Effector memory CD4-positive, alpha-beta T cell (primary cell): ENCODE measurements around the gene DAPP1.

Experiments
- DNase-seq, 3 donors: peaks; one replicate each; pipeline ENCODE4 v3.0.0-alpha.2; 2020
- H3K27ac ChIP-seq: 2 replicates; pipeline ENCODE4 v1.7.0; 2013; ENCODE audit warnings: mild to moderate bottlenecking, low read length, moderate library complexity; ENCODE audit not compliant: insufficient read depth, poor library complexity, severe bottlenecking
- H3K27me3 ChIP-seq: replicated peaks from 2 replicates; pipeline ENCODE4 v1.7.0; 2013; ENCODE audit warnings: mild to moderate bottlenecking, low read length; ENCODE audit not compliant: insufficient read depth, control insufficient read depth, poor library complexity, severe bottlenecking
- H3K36me3 ChIP-seq: 2 replicates; pipeline ENCODE4 v1.7.0; 2013; ENCODE audit warnings: mild to moderate bottlenecking, low read length, moderate library complexity; ENCODE audit not compliant: control insufficient read depth, insufficient read depth
- H3K4me1 ChIP-seq: 2 replicates; pipeline ENCODE4 v1.7.0; 2013; ENCODE audit warnings: low read length, mild to moderate bottlenecking; ENCODE audit not compliant: control insufficient read depth, insufficient read depth, poor library complexity, severe bottlenecking
- H3K4me3 ChIP-seq: 2 replicates; pipeline ENCODE4 v1.7.0; 2013; ENCODE audit warnings: low read length, low read depth, mild to moderate bottlenecking; ENCODE audit not compliant: insufficient read depth, poor library complexity, severe bottlenecking
- H3K9me3 ChIP-seq: 2 replicates; pipeline ENCODE4 v1.7.0; 2013; ENCODE audit warnings: mild to moderate bottlenecking, low read length, moderate library complexity; ENCODE audit not compliant: control insufficient read depth

Gene DAPP1

GRCh38 chr4:99847362-99847976 lies 30.8 kb downstream of the DAPP1 start:
- Histone ChIP-seq H3K4me3 (no peak overlapping the region), H3K4me1 (no peaks in the 10 kb centered on the region), H3K27me3 (no peaks in the 10 kb centered on the region), H3K9me3 (no peaks in the 10 kb centered on the region), H3K36me3 (peaks cover 4% of the 10 kb centered on the region), H3K27ac (no peak overlapping the region)
- DNase-seq = no peak

DNA sequence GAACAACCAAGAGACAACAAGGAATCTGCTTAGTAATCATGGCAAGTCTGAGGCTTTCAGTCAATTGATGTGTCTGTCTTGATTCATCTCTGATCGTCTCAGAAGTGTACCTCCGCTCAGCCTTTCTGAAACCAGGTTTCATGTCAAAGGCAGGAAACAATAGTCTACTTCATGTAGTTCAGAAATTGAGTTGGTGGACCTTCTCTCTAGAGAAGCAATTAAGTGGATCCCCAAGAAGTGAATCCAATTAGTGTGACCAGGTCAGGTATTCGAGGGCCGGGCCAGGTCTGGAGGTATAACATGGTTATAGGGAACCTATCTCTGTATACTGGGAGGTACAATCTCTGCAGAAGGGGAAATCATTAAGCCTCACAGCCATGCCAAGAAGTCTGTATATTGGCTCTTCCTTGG lies 32.0 kb downstream of the DAPP1 start:
- DNase-seq = no peak
- Histone ChIP-seq H3K27me3 (no peaks in the 10 kb centered on the region), H3K36me3 (no peaks in the 10 kb centered on the region), H3K4me3 (no peak overlapping the region), H3K9me3 (no peaks in the 10 kb centered on the region), H3K27ac (no peak overlapping the region), H3K4me1 (no peaks in the 10 kb centered on the region)

DNA sequence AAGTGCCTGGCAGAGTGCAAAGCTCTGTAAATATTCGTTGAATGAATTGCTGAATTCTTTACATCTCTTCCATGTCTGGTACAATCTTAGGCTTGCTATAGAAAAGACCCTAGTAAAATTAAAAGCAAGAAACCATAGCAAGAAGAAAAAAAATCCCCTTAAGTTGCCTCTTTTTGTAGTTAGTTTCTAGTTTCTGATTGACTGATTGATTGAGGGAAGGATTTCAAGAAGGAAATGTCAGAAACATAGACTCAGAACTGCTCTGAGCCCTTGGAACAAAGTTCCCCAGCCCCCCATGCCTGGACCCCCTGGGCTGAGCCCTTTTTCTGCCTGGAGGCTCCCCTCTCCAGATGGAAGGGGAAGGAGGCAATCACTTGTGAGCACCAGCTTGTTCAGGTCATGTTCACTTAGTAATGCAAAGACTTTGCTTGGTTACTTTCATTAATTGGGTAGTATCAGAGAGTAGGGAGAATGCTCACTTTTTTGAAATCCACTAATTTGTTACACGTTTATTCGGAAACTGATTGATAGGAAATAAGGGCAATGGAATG lies 35.6 kb downstream of the DAPP1 start:
- Histone ChIP-seq H3K27me3 (no peaks in the 10 kb centered on the region), H3K36me3 (peaks cover 3% of the 10 kb centered on the region), H3K4me1 (no peaks in the 10 kb centered on the region), H3K27ac (no peak overlapping the region), H3K9me3 (no peaks in the 10 kb centered on the region), H3K4me3 (no peak overlapping the region)
- no peak for DNase-seq

DNA sequence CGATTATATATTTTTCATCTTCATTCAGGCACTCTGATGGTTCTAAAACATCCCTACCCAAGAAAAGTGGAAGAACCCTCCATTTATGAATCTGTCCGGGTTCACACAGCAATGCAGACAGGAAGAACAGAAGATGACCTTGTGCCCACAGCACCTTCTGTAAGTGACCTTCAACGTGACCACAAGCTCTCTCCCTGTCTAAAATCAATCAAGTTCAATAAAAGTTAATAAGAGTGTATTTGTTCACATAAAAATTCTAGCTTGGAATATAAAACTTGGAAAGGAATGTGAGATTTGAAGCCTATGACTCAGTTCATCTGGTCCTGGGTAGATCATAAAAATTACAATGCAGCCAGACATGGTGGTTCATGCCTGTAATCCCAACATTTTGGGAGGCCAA lies 36.6 kb downstream of the DAPP1 start:
- no peak for DNase-seq
- H3K27ac ChIP-seq = no peak overlapping the region
- no peak overlapping the region for H3K4me3 ChIP-seq

GRCh38 chr4:99853999-99854398 lies 37.4 kb downstream of the DAPP1 start:
- no peak for DNase-seq
- Histone ChIP-seq H3K9me3 (no peaks in the 10 kb centered on the region), H3K27ac (no peak overlapping the region)

More for the DNA sequence above, 36.6 kb downstream of the DAPP1 start:
- H3K36me3 ChIP-seq = peaks cover 3% of the 10 kb centered on the region
- no peaks in the 10 kb centered on the region for H3K27me3 ChIP-seq
- no peaks in the 10 kb centered on the region for H3K9me3 ChIP-seq
- H3K4me1 ChIP-seq = no peaks in the 10 kb centered on the region

GRCh38 chr4:99855678-99856077 lies 39.1 kb downstream of the DAPP1 start:
- H3K4me3 ChIP-seq = peak overlapping the region; percentile 7

More at GRCh38 chr4:99853999-99854398, 37.4 kb downstream of the DAPP1 start:
- no peaks in the 10 kb centered on the region for H3K27me3 ChIP-seq
- H3K4me3 ChIP-seq = no peak overlapping the region
- H3K36me3 ChIP-seq = peaks cover 3% of the 10 kb centered on the region
- no peaks in the 10 kb centered on the region for H3K4me1 ChIP-seq

GRCh38 chr4:99856166-99856565 lies 39.5 kb downstream of the DAPP1 start:
- Histone ChIP-seq H3K4me3 (no peak overlapping the region), H3K4me1 (no peaks in the 10 kb centered on the region), H3K9me3 (no peaks in the 10 kb centered on the region), H3K36me3 (peaks cover 10% of the 10 kb centered on the region), H3K27ac (peak overlapping the region; percentile 27), H3K27me3 (no peaks in the 10 kb centered on the region)
- DNase-seq = no peak

More at GRCh38 chr4:99855678-99856077, 39.1 kb downstream of the DAPP1 start:
- Histone ChIP-seq H3K36me3 (peaks cover 10% of the 10 kb centered on the region), H3K27ac (peak overlapping the region; percentile 27), H3K9me3 (no peaks in the 10 kb centered on the region), H3K4me1 (no peaks in the 10 kb centered on the region), H3K27me3 (no peaks in the 10 kb centered on the region)
- DNase-seq = no peak

- Histone ChIP-seq H3K4me3 (no peak overlapping the region), H3K27ac (no peak overlapping the region), H3K4me1 (no peaks in the 10 kb centered on the region), H3K27me3 (no peaks in the 10 kb centered on the region), H3K36me3 (peaks cover 10% of the 10 kb centered on the region), H3K9me3 (no peaks in the 10 kb centered on the region)
- DNase-seq = no peak
These were observed 40.7 kb downstream of the DAPP1 start for GRCh38 chr4:99857307-99857706.

GRCh38 chr4:99859618-99860017 lies 43.0 kb downstream of the DAPP1 start:
- H3K4me1 ChIP-seq = no peaks in the 10 kb centered on the region
- H3K27ac ChIP-seq = no peak overlapping the region
- no peak overlapping the region for H3K4me3 ChIP-seq
- no peaks in the 10 kb centered on the region for H3K27me3 ChIP-seq
- no peak for DNase-seq
- peaks cover 8% of the 10 kb centered on the region for H3K36me3 ChIP-seq
- H3K9me3 ChIP-seq = no peaks in the 10 kb centered on the region

DNA sequence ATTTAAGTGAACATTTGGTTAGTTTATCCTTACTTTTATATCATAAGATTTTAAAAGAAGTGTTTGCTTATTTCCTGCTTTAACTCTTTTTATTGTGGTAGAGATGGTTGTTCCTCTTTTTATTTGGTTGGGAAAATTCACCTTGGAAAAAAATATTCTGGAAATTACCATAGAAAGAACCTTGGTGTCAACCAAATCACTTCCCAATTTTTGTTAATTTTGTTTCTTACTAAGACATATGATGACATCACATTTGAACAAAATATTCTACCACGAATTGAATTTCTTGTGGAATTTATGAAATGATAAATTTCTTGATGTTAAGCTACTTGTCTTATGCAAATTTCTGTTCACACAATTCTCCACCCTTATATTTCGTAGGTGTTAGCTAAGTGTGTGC lies 43.9 kb downstream of the DAPP1 start:
- H3K4me1 ChIP-seq = no peaks in the 10 kb centered on the region
- H3K27me3 ChIP-seq = no peaks in the 10 kb centered on the region
- no peak overlapping the region for H3K4me3 ChIP-seq
- H3K9me3 ChIP-seq = no peaks in the 10 kb centered on the region
- peaks cover 17% of the 10 kb centered on the region for H3K36me3 ChIP-seq
- DNase-seq = no peak
- no peak overlapping the region for H3K27ac ChIP-seq
